ENCODE data around the gene MAML3.

MAML3 gene

GRCh38 chr4:139957065-139957464 lies 196.9 kb downstream of the MAML3 start:
- no peak overlapping the region for H3K9ac ChIP-seq (ENCODE audit: low read length)
- WGBS, result 82% methylated on average over 2 of the region's 2 CpGs

DNA sequence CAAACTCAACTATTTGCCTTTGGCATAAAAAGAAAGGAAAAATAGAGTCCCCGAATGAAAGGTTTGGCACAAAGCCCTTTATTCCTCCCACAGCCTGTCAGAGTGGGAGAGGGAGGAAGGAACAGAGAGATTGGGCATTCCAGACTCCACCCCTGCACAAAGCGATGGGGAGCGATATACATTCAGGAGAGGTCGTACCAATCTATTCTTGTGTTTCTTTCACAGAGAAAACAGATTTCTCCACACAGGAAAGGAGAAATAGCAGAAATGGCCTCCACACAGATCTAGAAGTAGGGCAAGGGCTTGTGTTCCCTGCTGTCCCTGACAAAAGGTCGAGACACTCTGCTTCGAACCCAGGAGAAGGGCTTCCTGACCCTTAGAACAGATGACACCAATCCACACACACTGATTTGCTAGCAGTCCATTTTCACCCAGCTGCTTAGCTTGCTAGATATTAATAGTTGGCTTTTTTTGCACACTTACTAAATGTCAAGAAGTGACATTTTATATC lies 197.4 kb downstream of the MAML3 start:
- no peak overlapping the region for H2BK15ac ChIP-seq (ENCODE audit: low read depth, poor library complexity, severe bottlenecking)
- DNase-seq, result no peak
- H2BK5ac ChIP-seq (ENCODE audit: low read depth, low read length, poor library complexity, severe bottlenecking), result no peak overlapping the region
- H3K4ac ChIP-seq (ENCODE audit: low read depth in 1 of 2, low read length in 2 of 2), result no peak overlapping the region
- no peak overlapping the region for H3K4me2 ChIP-seq (ENCODE audit: low read length, poor library complexity, severe bottlenecking)
- H3K9me3 ChIP-seq (ENCODE audit: control insufficient read depth, low read length), result no peaks in the 10 kb centered on the region
- H3K18ac ChIP-seq (ENCODE audit: low read depth in 1 of 2, low read length in 2 of 2), result no peak overlapping the region
- H2AK5ac ChIP-seq (ENCODE audit: low read length, severe bottlenecking), result no peak overlapping the region
- no peak overlapping the region for H2BK120ac ChIP-seq (ENCODE audit: low read depth, low read length)
- H3K4me1 ChIP-seq (ENCODE audit: control insufficient read depth, insufficient read depth, low read depth, low read length), result no peaks in the 10 kb centered on the region
- 89% methylated on average over 5 of the region's 6 CpGs for WGBS
- H4K8ac ChIP-seq (ENCODE audit: low read length), result no peak overlapping the region
- no peaks in the 10 kb centered on the region for H3K36me3 ChIP-seq (ENCODE audit: control insufficient read depth in 1 of 2, insufficient read depth in 2 of 2, low read depth in 1 of 2, low read length in 2 of 2)
- H3K4me3 ChIP-seq (ENCODE audit: insufficient read depth in 1 of 2, low read depth in 1 of 2, low read length in 2 of 2), result peak overlapping the region in 1 of 2 experiments; percentile 65
- H3K14ac ChIP-seq (ENCODE audit: low read length in 2 of 2), result no peak overlapping the region
- no peak overlapping the region for H3K23ac ChIP-seq (ENCODE audit: low read length in 2 of 2)
- H3K27me3 ChIP-seq (ENCODE audit: control insufficient read depth in 1 of 2, insufficient read depth in 1 of 2, low read length in 2 of 2), result no peaks in the 10 kb centered on the region
- H3K27ac ChIP-seq (ENCODE audit: low read length, poor library complexity, severe bottlenecking), result no peak overlapping the region
- peaks cover 6% of the 10 kb centered on the region for H3K79me1 ChIP-seq (replicated peaks; ENCODE audit: low read length, poor library complexity, severe bottlenecking)
- H3K9ac ChIP-seq (ENCODE audit: low read length), result peak overlapping the region; percentile 59
- no peak overlapping the region for H4K91ac ChIP-seq (ENCODE audit: low read length)
- H2AFZ ChIP-seq (ENCODE audit: low read depth, low read length), result no peak overlapping the region
- no peak overlapping the region for H2BK12ac ChIP-seq (ENCODE audit: low read length in 2 of 2)

More at GRCh38 chr4:139957065-139957464, 196.9 kb downstream of the MAML3 start:
- Histone ChIP-seq H2AK5ac (ENCODE audit: low read length, severe bottlenecking) (no peak overlapping the region), H2BK5ac (ENCODE audit: low read depth, low read length, poor library complexity, severe bottlenecking) (no peak overlapping the region), H3K4me3 (ENCODE audit: insufficient read depth in 1 of 2, low read depth in 1 of 2, low read length in 2 of 2) (no peak overlapping the region), H3K18ac (ENCODE audit: low read depth in 1 of 2, low read length in 2 of 2) (no peak overlapping the region), H3K27me3 (ENCODE audit: control insufficient read depth in 1 of 2, insufficient read depth in 1 of 2, low read length in 2 of 2) (no peaks in the 10 kb centered on the region), H3K14ac (ENCODE audit: low read length in 2 of 2) (no peak overlapping the region), H3K4me1 (ENCODE audit: control insufficient read depth, insufficient read depth, low read depth, low read length) (no peaks in the 10 kb centered on the region), H2AFZ (ENCODE audit: low read depth, low read length) (no peak overlapping the region), H4K91ac (ENCODE audit: low read length) (no peak overlapping the region), H3K4ac (ENCODE audit: low read depth in 1 of 2, low read length in 2 of 2) (no peak overlapping the region), H3K23ac (ENCODE audit: low read length in 2 of 2) (no peak overlapping the region), H3K27ac (ENCODE audit: low read length, poor library complexity, severe bottlenecking) (no peak overlapping the region), H3K79me1 (replicated peaks; ENCODE audit: low read length, poor library complexity, severe bottlenecking) (peaks cover 6% of the 10 kb centered on the region), H3K4me2 (ENCODE audit: low read length, poor library complexity, severe bottlenecking) (no peak overlapping the region), H2BK15ac (ENCODE audit: low read depth, poor library complexity, severe bottlenecking) (no peak overlapping the region), H3K36me3 (ENCODE audit: control insufficient read depth in 1 of 2, insufficient read depth in 2 of 2, low read depth in 1 of 2, low read length in 2 of 2) (no peaks in the 10 kb centered on the region), H4K8ac (ENCODE audit: low read length) (no peak overlapping the region), H3K9me3 (ENCODE audit: control insufficient read depth, low read length) (no peaks in the 10 kb centered on the region), H2BK12ac (ENCODE audit: low read length in 2 of 2) (no peak overlapping the region), H2BK120ac (ENCODE audit: low read depth, low read length) (no peak overlapping the region)
- DNase-seq, result no peak

DNA sequence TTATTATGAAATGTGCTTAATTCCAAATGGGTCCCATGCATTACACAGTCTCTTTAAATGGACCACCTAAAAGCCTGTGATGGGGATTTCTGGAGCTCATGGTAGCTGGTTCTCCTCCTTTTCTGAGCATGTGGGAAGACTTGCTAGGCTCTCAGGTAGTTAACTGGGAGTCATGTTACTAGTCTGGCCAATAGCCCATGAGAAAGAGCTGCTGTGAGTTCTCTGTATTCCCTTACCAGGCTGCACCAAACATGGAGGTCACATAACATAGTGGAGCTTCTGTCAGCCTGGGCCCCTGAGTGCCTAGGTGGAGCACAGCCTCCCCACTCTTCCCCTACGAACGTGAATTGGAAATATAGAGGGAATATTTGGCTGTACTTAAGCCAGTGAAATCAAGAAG lies 198.4 kb downstream of the MAML3 start:
- Histone ChIP-seq H4K91ac (ENCODE audit: low read length) (no peak overlapping the region), H3K9ac (ENCODE audit: low read length) (peak overlapping the region; percentile 59), H3K23ac (ENCODE audit: low read length in 2 of 2) (no peak overlapping the region), H2BK120ac (ENCODE audit: low read depth, low read length) (no peak overlapping the region), H3K4me2 (ENCODE audit: low read length, poor library complexity, severe bottlenecking) (no peak overlapping the region), H2AK5ac (ENCODE audit: low read length, severe bottlenecking) (no peak overlapping the region), H2BK5ac (ENCODE audit: low read depth, low read length, poor library complexity, severe bottlenecking) (no peak overlapping the region), H3K18ac (ENCODE audit: low read depth in 1 of 2, low read length in 2 of 2) (no peak overlapping the region), H2BK15ac (ENCODE audit: low read depth, poor library complexity, severe bottlenecking) (no peak overlapping the region), H3K4ac (ENCODE audit: low read depth in 1 of 2, low read length in 2 of 2) (no peak overlapping the region), H2BK12ac (ENCODE audit: low read length in 2 of 2) (no peak overlapping the region), H2AFZ (ENCODE audit: low read depth, low read length) (no peak overlapping the region), H3K36me3 (ENCODE audit: control insufficient read depth in 1 of 2, insufficient read depth in 2 of 2, low read depth in 1 of 2, low read length in 2 of 2) (no peaks in the 10 kb centered on the region), H3K79me1 (replicated peaks; ENCODE audit: low read length, poor library complexity, severe bottlenecking) (peaks cover 4% of the 10 kb centered on the region), H3K9me3 (ENCODE audit: control insufficient read depth, low read length) (no peaks in the 10 kb centered on the region), H4K8ac (ENCODE audit: low read length) (no peak overlapping the region), H3K27me3 (ENCODE audit: control insufficient read depth in 1 of 2, insufficient read depth in 1 of 2, low read length in 2 of 2) (no peaks in the 10 kb centered on the region), H3K4me3 (ENCODE audit: insufficient read depth in 1 of 2, low read depth in 1 of 2, low read length in 2 of 2) (no peak overlapping the region), H3K4me1 (ENCODE audit: control insufficient read depth, insufficient read depth, low read depth, low read length) (peaks cover 6% of the 10 kb centered on the region), H3K27ac (ENCODE audit: low read length, poor library complexity, severe bottlenecking) (no peak overlapping the region), H3K14ac (ENCODE audit: low read length in 2 of 2) (no peak overlapping the region)
- 94% methylated on average over 2 of the region's 2 CpGs for WGBS
- DNase-seq, result no peak

- DNase-seq, result no peak
- Histone ChIP-seq H3K27ac (ENCODE audit: low read length, poor library complexity, severe bottlenecking) (no peak overlapping the region), H3K4me3 (ENCODE audit: insufficient read depth in 1 of 2, low read depth in 1 of 2, low read length in 2 of 2) (no peak overlapping the region), H4K91ac (ENCODE audit: low read length) (no peak overlapping the region), H2BK12ac (ENCODE audit: low read length in 2 of 2) (no peak overlapping the region), H3K36me3 (ENCODE audit: control insufficient read depth in 1 of 2, insufficient read depth in 2 of 2, low read depth in 1 of 2, low read length in 2 of 2) (no peaks in the 10 kb centered on the region), H3K14ac (ENCODE audit: low read length in 2 of 2) (no peak overlapping the region), H2BK15ac (ENCODE audit: low read depth, poor library complexity, severe bottlenecking) (no peak overlapping the region), H2BK5ac (ENCODE audit: low read depth, low read length, poor library complexity, severe bottlenecking) (no peak overlapping the region), H3K4me2 (ENCODE audit: low read length, poor library complexity, severe bottlenecking) (no peak overlapping the region), H3K9ac (ENCODE audit: low read length) (no peak overlapping the region), H4K8ac (ENCODE audit: low read length) (no peak overlapping the region), H2AFZ (ENCODE audit: low read depth, low read length) (no peak overlapping the region), H3K9me3 (ENCODE audit: control insufficient read depth, low read length) (no peaks in the 10 kb centered on the region), H3K4me1 (ENCODE audit: control insufficient read depth, insufficient read depth, low read depth, low read length) (peaks cover 7% of the 10 kb centered on the region), H3K23ac (ENCODE audit: low read length in 2 of 2) (no peak overlapping the region), H2BK120ac (ENCODE audit: low read depth, low read length) (no peak overlapping the region), H3K4ac (ENCODE audit: low read depth in 1 of 2, low read length in 2 of 2) (no peak overlapping the region), H3K27me3 (ENCODE audit: control insufficient read depth in 1 of 2, insufficient read depth in 1 of 2, low read length in 2 of 2) (no peaks in the 10 kb centered on the region), H2AK5ac (ENCODE audit: low read length, severe bottlenecking) (no peak overlapping the region), H3K79me1 (replicated peaks; ENCODE audit: low read length, poor library complexity, severe bottlenecking) (peaks cover 4% of the 10 kb centered on the region), H3K18ac (ENCODE audit: low read depth in 1 of 2, low read length in 2 of 2) (peak overlapping the region in 1 of 2 experiments; percentile 16)
- 96% methylated on average over 5 of the region's 7 CpGs for WGBS
Observed at GRCh38 chr4:139954512-139954911, 199.5 kb downstream of the MAML3 start.

Data from mesenchymal stem cell (in vitro differentiated cells and primary cell).